Stimulated activated CD8-positive, alpha-beta memory T cell treated with anti-CD3 and anti-CD28 coated beads, Interleukin-12 subunit alpha, Interleukin-12 subunit beta, amount 100 ng/mL, for 24 hours (primary cell): Measurements from ENCODE around the gene CACNB4.

ENCODE experiments used
- DNase-seq: peaks from one replicate; pipeline ENCODE4 v3.0.0-alpha.2; 2020; ENCODE audit errors: extremely low read depth

Gene CACNB4

GRCh38 chr2:151855111-151855510, 243.7 kb downstream of the CACNB4 start:
- no peak for DNase-seq

- DNase-seq = no peak
These were observed 245.6 kb downstream of the CACNB4 start for GRCh38 chr2:151853070-151853758.

- DNase-seq = no peak
These were observed 246.4 kb downstream of the CACNB4 start for GRCh38 chr2:151852260-151853069.

- DNase-seq = no peak
These were observed 247.1 kb downstream of the CACNB4 start for GRCh38 chr2:151851761-151852160.

GRCh38 chr2:151849413-151850010, 249.3 kb downstream of the CACNB4 start:
- no peak for DNase-seq

- no peak for DNase-seq
These were observed 253.0 kb downstream of the CACNB4 start for GRCh38 chr2:151845884-151846283.

GRCh38 chr2:151845481-151845880, 253.4 kb downstream of the CACNB4 start:
- no peak for DNase-seq

GRCh38 chr2:151844211-151844896, 254.5 kb downstream of the CACNB4 start:
- no peak for DNase-seq

- no peak for DNase-seq
These were observed 255.2 kb downstream of the CACNB4 start for GRCh38 chr2:151843691-151844061.

- no peak for DNase-seq
These were observed 255.8 kb downstream of the CACNB4 start for GRCh38 chr2:151842830-151843690.

GRCh38 chr2:151841047-151841424, 257.8 kb downstream of the CACNB4 start:
- DNase-seq = no peak

- no peak for DNase-seq
These were observed 258.4 kb downstream of the CACNB4 start for GRCh38 chr2:151840216-151841046.

GRCh38 chr2:151837926-151838325, 260.9 kb downstream of the CACNB4 start:
- DNase-seq = no peak

- no peak for DNase-seq
These were observed 264.9 kb downstream of the CACNB4 start for GRCh38 chr2:151833984-151834383.

- DNase-seq = no peak
These were observed 267.9 kb downstream of the CACNB4 start for GRCh38 chr2:151830961-151831360.

GRCh38 chr2:151828890-151829324, 269.9 kb downstream of the CACNB4 start:
- DNase-seq = no peak

- DNase-seq = peak; percentile 82
These were observed 270.5 kb downstream of the CACNB4 start, which contains the start of gene ARL5A for GRCh38 chr2:151828143-151828889. ARL5A (minus strand) TSS chr2:151828421; CDS start chr2:151828176, 245 bp downstream.

- DNase-seq = no peak
These were observed 271.2 kb downstream of the CACNB4 start for GRCh38 chr2:151827564-151828142.

- DNase-seq = no peak
These were observed 272.1 kb downstream of the CACNB4 start for GRCh38 chr2:151826737-151827157.
